GM11168 (cell line): ENCODE measurements around the gene PPP1CA.
"Not testable (repeated sequence)": the region's sequence is repeated elsewhere in the genome, so short reads cannot be mapped to it uniquely, and the experiment has no call there.

Experiments
- in situ Hi-C: fragments of 300-500 bp; cut with MboI; formaldehyde crosslinking; loops from one replicate; pipeline ENCODE4 v1.12.0; 2022; ENCODE audit warnings: low sequenced_read_pairs; ENCODE audit not compliant: unreplicated experiment

The PPP1CA gene

GRCh38 chr11:67435031-67435726 lies 33.5 kb upstream of the PPP1CA start:
- in situ Hi-C loops = no loop called here

DNA sequence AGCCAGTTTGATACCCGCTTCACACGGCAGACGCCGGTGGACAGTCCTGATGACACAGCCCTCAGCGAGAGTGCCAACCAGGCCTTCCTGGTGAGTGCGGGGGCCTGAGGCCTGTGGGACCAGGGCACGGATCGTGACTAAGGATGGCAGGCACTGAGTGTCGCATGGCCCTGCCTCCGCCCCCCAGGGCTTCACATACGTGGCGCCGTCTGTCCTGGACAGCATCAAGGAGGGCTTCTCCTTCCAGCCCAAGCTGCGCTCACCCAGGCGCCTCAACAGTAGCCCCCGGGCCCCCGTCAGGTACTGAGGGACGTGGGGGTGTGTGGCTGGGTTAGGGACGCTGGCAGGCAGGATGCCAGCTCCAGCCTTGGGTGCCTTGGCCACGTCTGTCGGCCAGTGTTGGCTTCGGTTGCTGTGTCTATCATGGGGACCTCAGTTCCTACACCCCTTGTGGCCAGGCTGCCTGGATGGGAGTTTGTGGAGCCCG lies 32.8 kb upstream of the PPP1CA start:
- in situ Hi-C loops = no loop called here

GRCh38 chr11:67433536-67434394 lies 32.1 kb upstream of the PPP1CA start:
- in situ Hi-C loops = no loop called here

DNA sequence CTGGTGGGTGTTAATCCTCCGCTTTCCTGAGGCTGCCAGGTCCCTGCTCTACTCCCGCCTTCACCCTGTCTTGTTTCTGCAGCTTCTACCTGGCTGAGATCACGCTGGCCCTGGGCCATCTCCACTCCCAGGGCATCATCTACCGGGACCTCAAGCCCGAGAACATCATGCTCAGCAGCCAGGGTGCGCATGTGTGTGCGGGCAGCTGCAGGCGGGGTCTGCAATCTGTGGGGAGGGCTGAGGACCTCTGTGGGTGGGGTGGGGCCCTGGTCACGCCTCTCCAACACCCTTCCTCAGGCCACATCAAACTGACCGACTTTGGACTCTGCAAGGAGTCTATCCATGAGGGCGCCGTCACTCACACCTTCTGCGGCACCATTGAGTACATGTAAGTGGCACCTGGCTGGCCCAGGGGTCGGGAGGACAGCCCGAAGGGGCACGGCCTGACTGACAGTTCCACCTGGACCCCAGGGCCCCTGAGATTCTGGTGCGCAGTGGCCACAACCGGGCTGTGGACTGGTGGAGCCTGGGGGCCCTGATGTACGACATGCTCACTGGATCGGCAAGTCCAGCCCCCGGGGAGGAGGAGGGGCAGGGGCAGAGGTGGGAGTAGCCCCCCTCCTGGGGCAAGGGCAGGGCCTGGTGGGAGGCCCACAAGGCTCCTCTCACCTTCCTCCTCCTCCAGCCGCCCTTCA lies 31.1 kb upstream of the PPP1CA start:
- in situ Hi-C loops = no loop called here

GRCh38 chr11:67431346-67432249 lies 29.9 kb upstream of the PPP1CA start:
- in situ Hi-C loops = no loop called here

- in situ Hi-C loops = no loop called here
Measured at GRCh38 chr11:67429722-67430121, 28.1 kb upstream of the PPP1CA start.

- in situ Hi-C loops = no loop called here
Measured at GRCh38 chr11:67429038-67429668, 27.5 kb upstream of the PPP1CA start.

DNA sequence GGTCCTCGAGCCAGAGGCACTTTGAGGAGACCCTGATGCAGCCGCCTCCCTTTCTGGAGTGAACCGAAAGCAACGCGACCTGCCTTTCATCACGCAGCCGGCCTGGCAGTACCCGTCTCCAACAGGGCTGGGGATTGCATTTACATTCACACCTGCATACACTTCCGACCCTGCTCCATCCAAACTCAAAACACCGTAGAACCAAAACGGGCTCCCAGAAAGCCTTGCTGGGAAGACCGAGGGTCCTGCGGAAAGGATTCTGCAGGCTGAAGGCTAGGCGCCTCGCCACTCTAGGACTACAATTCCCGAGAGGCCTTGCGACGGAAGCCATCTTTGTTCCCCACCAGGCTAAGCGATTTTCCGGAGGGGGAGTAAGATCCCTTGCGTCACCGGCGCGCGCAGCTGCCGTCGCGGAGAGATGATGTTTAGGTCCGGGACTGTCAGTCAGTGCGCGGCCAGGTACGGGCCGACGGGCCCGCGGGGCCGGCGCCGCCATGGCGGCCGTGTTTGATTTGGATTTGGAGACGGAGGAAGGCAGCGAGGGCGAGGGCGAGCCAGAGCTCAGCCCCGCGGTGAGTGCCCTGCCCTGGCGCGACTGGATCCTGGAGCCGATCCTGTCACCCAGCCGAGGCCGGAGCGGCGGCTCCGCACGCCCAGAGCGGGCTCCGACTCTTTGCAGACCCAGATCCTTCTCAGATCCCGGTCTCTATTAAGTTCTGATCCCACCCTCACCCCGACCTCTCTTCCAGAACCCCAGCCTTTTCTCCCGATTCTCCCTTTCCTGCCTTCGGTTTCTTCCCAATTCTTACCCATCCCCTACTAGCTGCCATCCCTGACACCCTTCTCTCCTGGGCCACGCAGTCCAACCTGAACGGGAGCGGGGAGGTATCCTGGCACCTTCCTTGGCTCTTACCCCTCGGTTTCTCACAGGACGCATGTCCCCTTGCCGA lies 26.7 kb upstream of the PPP1CA start, which contains the start of gene RPS6KB2:
Gene RPS6KB2, plus strand, starts transcription at position 443 of the 950 bp plus-strand sequence. Its CDS starts 52 bp downstream, at position 495.
- in situ Hi-C loops = no loop called here

- in situ Hi-C loops = not testable (repeated sequence)
Measured at GRCh38 chr11:67427364-67427859, 25.8 kb upstream of the PPP1CA start.

DNA sequence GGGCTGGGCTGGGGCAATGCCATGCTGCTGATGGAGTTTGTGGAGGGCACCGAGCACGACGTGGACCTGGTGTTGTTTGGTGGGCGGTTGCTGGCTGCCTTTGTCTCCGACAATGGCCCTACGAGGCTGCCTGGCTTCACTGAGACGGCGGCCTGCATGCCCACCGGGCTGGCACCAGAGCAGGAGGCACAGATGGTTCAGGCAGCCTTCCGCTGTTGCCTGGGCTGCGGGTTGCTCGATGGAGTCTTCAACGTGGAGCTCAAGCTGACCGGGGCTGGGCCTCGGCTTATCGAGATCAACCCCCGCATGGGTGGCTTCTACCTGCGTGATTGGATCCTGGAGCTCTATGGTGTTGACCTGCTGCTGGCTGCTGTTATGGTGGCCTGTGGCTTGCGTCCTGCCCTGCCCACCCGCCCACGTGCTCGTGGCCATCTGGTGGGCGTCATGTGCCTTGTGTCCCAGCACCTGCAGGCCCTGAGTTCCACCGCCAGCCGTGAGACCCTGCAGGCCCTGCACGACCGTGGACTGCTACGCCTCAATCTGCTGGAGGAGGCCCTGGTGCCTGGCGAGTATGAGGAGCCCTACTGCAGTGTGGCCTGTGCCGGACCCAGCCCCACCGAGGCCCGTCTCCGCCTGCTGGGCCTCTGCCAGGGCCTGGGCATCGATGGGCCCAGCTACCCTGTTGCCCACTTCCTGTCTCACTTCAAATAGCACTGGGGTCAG lies 22.4 kb upstream of the PPP1CA start:
- in situ Hi-C loops = no loop called here

DNA sequence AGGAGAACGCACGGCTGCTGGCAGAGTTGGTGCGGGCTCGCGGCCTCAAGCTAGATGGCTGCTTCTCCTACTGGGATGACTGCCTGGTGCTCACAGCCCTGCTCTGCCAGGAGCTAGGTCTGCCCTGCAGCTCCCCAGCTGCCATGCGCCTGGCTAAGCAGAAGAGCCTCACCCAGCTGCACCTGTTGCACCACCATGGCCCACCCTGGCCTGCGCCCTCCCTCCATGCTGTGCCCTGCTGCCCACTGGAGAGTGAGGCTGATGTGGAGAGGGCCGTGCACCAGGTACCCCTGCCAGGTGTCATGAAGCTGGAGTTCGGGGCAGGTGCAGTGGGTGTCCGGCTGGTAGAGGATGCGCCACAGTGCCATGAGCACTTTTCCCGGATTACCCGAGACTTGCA lies 21.8 kb upstream of the PPP1CA start:
- in situ Hi-C loops = no loop called here

DNA sequence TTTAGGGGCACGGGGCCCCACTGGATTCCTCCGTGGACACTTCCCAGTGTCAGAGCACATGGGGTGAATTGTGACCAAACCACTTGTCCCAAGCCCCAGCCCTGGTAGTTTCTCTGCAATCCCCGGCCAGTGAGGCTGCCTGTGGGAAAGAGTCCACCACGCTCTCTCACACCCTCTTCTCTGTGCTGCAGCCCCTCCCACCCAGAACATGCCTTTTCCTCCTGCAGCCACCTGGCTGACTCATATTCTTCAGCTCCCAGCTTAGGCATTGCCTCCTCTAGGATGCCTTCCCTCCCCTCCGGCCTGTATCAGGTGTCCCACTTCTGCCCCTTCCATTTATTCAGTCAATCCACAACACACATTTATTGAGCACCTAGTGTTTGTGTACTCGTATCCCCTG lies 21.2 kb upstream of the PPP1CA start:
- in situ Hi-C loops = no loop called here

- in situ Hi-C loops = no loop called here
Measured at GRCh38 chr11:67421430-67422031, 19.9 kb upstream of the PPP1CA start.

- in situ Hi-C loops = no loop called here
Measured at GRCh38 chr11:67420646-67421429, 19.2 kb upstream of the PPP1CA start.

GRCh38 chr11:67420147-67420645 lies 18.5 kb upstream of the PPP1CA start:
- in situ Hi-C loops = no loop called here
